ENCODE data around the gene CSK. TPM values are rescaled to one million over a fixed set of nuclear protein-coding genes. Genes with fewer than 3 reads are reported as not detected.
"Not testable (repeated sequence)": the region's sequence is repeated elsewhere in the genome, so short reads cannot be mapped to it uniquely, and the experiment has no call there.

Gene CSK
- polyA plus RNA-seq, 2 of the 4 experiments (the other 2 are of a cell fraction): 17.8 to 63.0 TPM

- ChIA-PET CTCF (interaction anchor here (1.9 kb wide), 1 partner anchor 36 kb away, joined by 9 read pairs; no protein-coding TSS in a partner anchor), POLR2A (no interaction called here)
- Histone ChIP-seq H3K27ac (no peak overlapping the region), H3K4me3 (no peak overlapping the region), H3K4me2 (no peak overlapping the region), H3K9me3 (no peaks in the 10 kb centered on the region), H3K4me1 (no peaks in the 10 kb centered on the region)
- WGBS (ENCODE audit: missing lambda C conversion rate): 84% methylated on average over 4 of the region's 5 CpGs
- FAIRE-seq: no peak
- TF ChIP-seq TP53 (CRISPR knock-in tag; IDR thresholded peaks at IDR 0.05) (no peak), HOXB13 (CRISPR knock-in tag; IDR thresholded peaks at IDR 0.05; ENCODE audit: low read depth) (no peak), MAFK (IDR thresholded peaks at IDR 0.05; ENCODE audit: partially characterized antibody) (no peak), CEBPB (IDR thresholded peaks at IDR 0.05) (no peak), FOXS1 (CRISPR knock-in tag; IDR thresholded peaks at IDR 0.05) (no peak), USF2 (IDR thresholded peaks at IDR 0.05) (no peak), MAZ (IDR thresholded peaks at IDR 0.05; ENCODE audit: borderline replicate concordance, low read depth, low read length) (no peak), POLR2A (IDR thresholded peaks at IDR 0.05; ENCODE audit: low read length) (no peak)
- DNase-seq (ENCODE audit: low read depth in 1 of 2, low spot score in 1 of 2): no peak
- no peak for ATAC-seq
Observed at GRCh38 chr15:74732846-74733245, 49.0 kb upstream of the CSK start.

GRCh38 chr15:74733269-74733668 lies 48.6 kb upstream of the CSK start:
- no peak for FAIRE-seq
- CTCF ChIA-PET: interaction anchor here (1.9 kb wide), 1 partner anchor 36 kb away, joined by 9 read pairs; no protein-coding TSS in a partner anchor
- ATAC-seq: no peak
- TF ChIP-seq KDM5A (IDR thresholded peaks at IDR 0.05): no peak
- TF ChIP-seq EP300 (IDR thresholded peaks at IDR 0.05): no peak
- no peak for TF ChIP-seq KDM1A (IDR thresholded peaks at IDR 0.05; ENCODE audit: low read depth)
- no peak for TF ChIP-seq TFCP2L1 (CRISPR knock-in tag; IDR thresholded peaks at IDR 0.05)
- TF ChIP-seq BCL3 (IDR thresholded peaks at IDR 0.05): no peak
- TF ChIP-seq ESRRA (IDR thresholded peaks at IDR 0.05; ENCODE audit: borderline replicate concordance, low read length): no peak
- no peak for TF ChIP-seq ZNF302 (CRISPR knock-in tag; IDR thresholded peaks at IDR 0.05)
- no peak for TF ChIP-seq REST (IDR thresholded peaks at IDR 0.05)
- WGBS (ENCODE audit: missing lambda C conversion rate): 48% methylated on average over 3 of the region's 3 CpGs
- no peak overlapping the region for H3K4me3 ChIP-seq
- POLR2A ChIA-PET: no interaction called here
- no peaks in the 10 kb centered on the region for H3K4me1 ChIP-seq
- no peak overlapping the region for H3K4me2 ChIP-seq
- DNase-seq (ENCODE audit: low read depth in 1 of 2, low spot score in 1 of 2): no peak
- no peaks in the 10 kb centered on the region for H3K9me3 ChIP-seq
- no peak overlapping the region for H3K27ac ChIP-seq

- CTCF ChIA-PET: interaction anchor here (1.5 kb wide), 1 partner anchor 36 kb away, joined by 3 read pairs; no protein-coding TSS in a partner anchor
- Histone ChIP-seq H3K4me2 (no peak overlapping the region), H3K9me3 (no peaks in the 10 kb centered on the region), H3K27ac (no peak overlapping the region), H3K4me1 (no peaks in the 10 kb centered on the region), H3K4me3 (no peak overlapping the region)
- TF ChIP-seq ZC3H11A (IDR thresholded peaks at IDR 0.05) (no peak), RARB (CRISPR knock-in tag; IDR thresholded peaks at IDR 0.05) (no peak)
- DNase-seq (ENCODE audit: low read depth in 1 of 2, low spot score in 1 of 2): no peak
- 59% methylated on average over 3 of the region's 3 CpGs for whole genome bisulfite sequencing (ENCODE audit: missing lambda C conversion rate)
- ATAC-seq: no peak
- POLR2A ChIA-PET: no interaction called here
- no peak for FAIRE-seq
Observed at GRCh38 chr15:74735305-74735704, 46.6 kb upstream of the CSK start.

- 63% methylated on average over 5 of the region's 5 CpGs for WGBS (ENCODE audit: missing lambda C conversion rate)
- H3K4me1 ChIP-seq; FAIRE-seq; POLR2A ChIA-PET; DNase-seq (ENCODE audit: low read depth in 1 of 2, low spot score in 1 of 2); CTCF ChIA-PET; H3K4me2 ChIP-seq; H3K4me3 ChIP-seq; H3K27ac ChIP-seq; H3K9me3 ChIP-seq; ATAC-seq: not testable (repeated sequence)
Observed at GRCh38 chr15:74738239-74738638, 43.6 kb upstream of the CSK start.
